Naive thymus-derived CD4-positive, alpha-beta T cell (primary cell): ENCODE measurements around the gene VPS33A. TPM values are rescaled to one million over a fixed set of nuclear protein-coding genes. Genes with fewer than 3 reads are reported as not detected.

Source experiments
- ATAC-seq: fragments of 150-1000 bp; cut with Tn5 transposase; 2 replicates; pipeline ENCODE4 v1.10.0; 2021; ENCODE audit warnings: mild to moderate bottlenecking, moderate library complexity
- CTCF ChIA-PET: fragments of 350-600 bp; sonication (Branson Sonifier 250); formaldehyde crosslinking; loops from one replicate; lab custom pipeline; 2021; ENCODE audit warnings: antibody characterized with exemption; lab: Charles Lee
- POLR2A ChIA-PET: fragments of 350-600 bp; sonication (Branson Sonifier 250); formaldehyde crosslinking; loops from one replicate; lab custom pipeline; 2021; ENCODE audit warnings: antibody characterized with exemption, inconsistent platforms; lab: Charles Lee
- DNase-seq, 9 donors: peaks; one replicate each; pipeline versions ENCODE4 v3.0.0 to v3.0.0-alpha.2; 2020 to 2022; ENCODE audit warnings: mixed read lengths in 1 of 9
- H3K27ac ChIP-seq: one replicate; pipeline ENCODE4 v1.7.0; 2013; ENCODE audit warnings: mild to moderate bottlenecking, low read depth, low read length, moderate library complexity
- H3K27me3 ChIP-seq, 2 donors: one replicate each; pipeline ENCODE4 v1.7.0; 2013; ENCODE audit warnings: low read length in 2 of 2, mild to moderate bottlenecking in 2 of 2, moderate library complexity in 2 of 2; ENCODE audit not compliant: control insufficient read depth in 2 of 2, insufficient read depth in 2 of 2
- H3K36me3 ChIP-seq, 3 experiments: 1 replicate in 2 of 3; 2 replicates in 1 of 3; pipeline ENCODE4 v1.7.0; 2013; ENCODE audit warnings: low read length in 3 of 3, mild to moderate bottlenecking in 3 of 3, moderate library complexity in 1 of 3; ENCODE audit not compliant: insufficient read depth in 3 of 3, control insufficient read depth in 2 of 3
- H3K4me1 ChIP-seq, 2 donors: one replicate each; pipeline ENCODE4 v1.7.0; 2013; ENCODE audit warnings: low read length in 2 of 2, mild to moderate bottlenecking in 2 of 2, moderate library complexity in 1 of 2; ENCODE audit not compliant: control insufficient read depth in 2 of 2, insufficient read depth in 2 of 2
- H3K4me3 ChIP-seq: 2 replicates; pipeline ENCODE4 v1.7.0; 2013; ENCODE audit warnings: mild to moderate bottlenecking, low read length
- H3K9me3 ChIP-seq, 3 experiments: 1 replicate in 2 of 3; 2 replicates in 1 of 3; pipeline ENCODE4 v1.7.0; 2013; ENCODE audit warnings: low read length in 3 of 3; ENCODE audit not compliant: control insufficient read depth in 2 of 3
- H3K27ac Mint-ChIP-seq, 9 donors: one replicate each; pipeline ENCODE4 v1.8.0; 2020 to 2022; ENCODE audit warnings: mixed read lengths in 9 of 9, mild to moderate bottlenecking in 8 of 9, moderate library complexity in 5 of 9, inconsistent platforms in 2 of 9
- H3K27me3 Mint-ChIP-seq, 5 donors: one replicate each; pipeline ENCODE4 v1.8.0; 2021 to 2022; ENCODE audit warnings: mixed read lengths in 5 of 5, mild to moderate bottlenecking in 1 of 5
- H3K36me3 Mint-ChIP-seq, 5 donors: one replicate each; pipeline ENCODE4 v1.8.0; 2020 to 2022; ENCODE audit warnings: mixed read lengths in 5 of 5, mild to moderate bottlenecking in 3 of 5, inconsistent platforms in 1 of 5
- H3K4me1 Mint-ChIP-seq, 7 donors: one replicate each; pipeline ENCODE4 v1.8.0; 2020 to 2022; ENCODE audit warnings: mixed read lengths in 7 of 7, mild to moderate bottlenecking in 3 of 7, inconsistent platforms in 1 of 7
- H3K4me3 Mint-ChIP-seq, 10 donors: one replicate each; pipeline ENCODE4 v1.8.0; 2020 to 2022; ENCODE audit warnings: mild to moderate bottlenecking in 10 of 10, mixed read lengths in 10 of 10, moderate library complexity in 6 of 10, inconsistent platforms in 2 of 10
- H3K9me3 Mint-ChIP-seq, 11 donors: one replicate each; pipeline ENCODE4 v1.8.0; 2020 to 2022; ENCODE audit warnings: mixed read lengths in 11 of 11, mild to moderate bottlenecking in 4 of 11, inconsistent platforms in 1 of 11, moderate library complexity in 1 of 11
- intact Hi-C, 2 donors: fragments of 100-400 bp; cut with micrococcal nuclease; formaldehyde crosslinking; loops; one replicate each; pipeline ENCODE4 v1.15.1; 2023
- polyA plus RNA-seq, 2 donors: library from polyadenylated mRNA; unstranded; fragments of 300-500 nt; fragmentation: Illumina TruSeq; gene quantifications; one replicate each; pipeline ENCODE4 v1.2.3, GENCODE V29; 2021
- total RNA-seq, 6 experiments: library from RNA in 5 of 6; stranded (reverse) in 5 of 6; gene quantifications; 1 replicate in 5 of 6; 2 replicates in 1 of 6; pipeline ENCODE4 v1.2.3 and lab custom pipeline; 2021 to 2026

VPS33A gene
- total and polyA plus RNA-seq, 7 experiments from 2014 or later, result 18.0 to 34.5 (median 28.3) TPM

GRCh38 chr12:122250047-122250446 is 16.2 kb downstream of the VPS33A start:
- ChIA-PET CTCF (no interaction called here), POLR2A (no interaction called here)

DNA sequence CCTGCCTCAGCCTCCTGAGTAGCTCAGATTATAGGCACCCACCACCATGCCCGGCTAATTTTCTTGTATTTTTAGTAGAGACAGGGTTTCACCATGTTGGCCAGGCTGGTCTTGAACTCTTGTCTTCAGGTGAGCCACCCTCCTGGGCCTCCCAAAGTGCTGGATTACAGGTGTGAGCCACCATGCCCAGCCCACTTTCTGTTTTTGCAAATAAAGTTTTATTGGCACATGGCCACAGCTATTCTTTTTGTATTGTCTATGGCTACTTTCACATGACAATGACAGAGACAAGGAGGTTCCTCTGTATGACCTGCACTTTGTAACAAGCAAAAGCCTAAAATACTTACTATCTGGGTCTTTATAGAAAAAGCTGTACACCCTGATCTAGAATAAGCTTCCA is 20.7 kb downstream of the VPS33A start:
- H3K36me3 Mint-ChIP-seq, result peaks cover 8 to 34% (median 13%) of the 10 kb centered on the region in 5 donors
- Histone ChIP-seq H3K9me3 (no peaks in the 10 kb centered on the region), H3K27ac (peak overlapping the region; percentile 58), H3K36me3 (peaks cover 0 to 45% (median 8%) of the 10 kb centered on the region in 3 experiments), H3K4me3 (peak overlapping the region; percentile 50), H3K4me1 (peaks cover 19 to 24% of the 10 kb centered on the region in 2 donors), H3K27me3 (no peaks in the 10 kb centered on the region)
- no peaks in the 10 kb centered on the region for H3K27me3 Mint-ChIP-seq
- DNase-seq, result no peak
- CTCF ChIA-PET, result interaction anchor here (0.7 kb wide), 1 partner anchor 27 kb away, joined by 3 read pairs; no protein-coding TSS in a partner anchor
- H3K4me3 Mint-ChIP-seq, result peak overlapping the region in 6 of 10 donors; percentile 34 to 86 (median 80)
- intact Hi-C loops, result loop anchor here in 1 of 2 donors (2.0 kb wide), 1 partner anchor 21 kb away; the partner anchor contains the start of gene VPS33A
- H3K27ac Mint-ChIP-seq, result peak overlapping the region in 7 of 9 donors; percentile 26 to 94 (median 76)
- POLR2A ChIA-PET, result interaction anchor here (0.7 to 3.2 kb wide), 5 partner anchors 19 to 1789 kb away, joined by 3 to 29 read pairs (median 4); partner anchors contain the start of genes DIABLO, KNTC1, RSRC2 and VPS33A
- H3K4me1 Mint-ChIP-seq, result peaks cover 8 to 30% (median 26%) of the 10 kb centered on the region in 7 donors
- ATAC-seq, result no peak
- H3K9me3 Mint-ChIP-seq, result no peaks in the 10 kb centered on the region

More at GRCh38 chr12:122250047-122250446, 16.2 kb downstream of the VPS33A start:
- peak overlapping the region in 1 of 9 donors; percentile 29 for H3K27ac Mint-ChIP-seq
- no peaks in the 10 kb centered on the region for H3K27me3 Mint-ChIP-seq
- peaks cover 6 to 7% of the 10 kb centered on the region in 2 donors for H3K4me1 ChIP-seq
- no peak overlapping the region for H3K4me3 Mint-ChIP-seq
- no peaks in the 10 kb centered on the region for H3K27me3 ChIP-seq
- intact Hi-C loops, result no loop called here
- H3K36me3 ChIP-seq, result peaks cover 5 to 44% (median 8%) of the 10 kb centered on the region in 3 experiments
- ATAC-seq, result no peak
- no peak overlapping the region for H3K27ac ChIP-seq
- peaks cover 3 to 19% (median 13%) of the 10 kb centered on the region in 7 donors for H3K4me1 Mint-ChIP-seq
- no peaks in the 10 kb centered on the region for H3K9me3 Mint-ChIP-seq
- H3K9me3 ChIP-seq, result no peaks in the 10 kb centered on the region
- DNase-seq, result no peak
- H3K36me3 Mint-ChIP-seq, result peaks cover 6 to 37% (median 13%) of the 10 kb centered on the region in 5 donors
- no peak overlapping the region for H3K4me3 ChIP-seq

DNA sequence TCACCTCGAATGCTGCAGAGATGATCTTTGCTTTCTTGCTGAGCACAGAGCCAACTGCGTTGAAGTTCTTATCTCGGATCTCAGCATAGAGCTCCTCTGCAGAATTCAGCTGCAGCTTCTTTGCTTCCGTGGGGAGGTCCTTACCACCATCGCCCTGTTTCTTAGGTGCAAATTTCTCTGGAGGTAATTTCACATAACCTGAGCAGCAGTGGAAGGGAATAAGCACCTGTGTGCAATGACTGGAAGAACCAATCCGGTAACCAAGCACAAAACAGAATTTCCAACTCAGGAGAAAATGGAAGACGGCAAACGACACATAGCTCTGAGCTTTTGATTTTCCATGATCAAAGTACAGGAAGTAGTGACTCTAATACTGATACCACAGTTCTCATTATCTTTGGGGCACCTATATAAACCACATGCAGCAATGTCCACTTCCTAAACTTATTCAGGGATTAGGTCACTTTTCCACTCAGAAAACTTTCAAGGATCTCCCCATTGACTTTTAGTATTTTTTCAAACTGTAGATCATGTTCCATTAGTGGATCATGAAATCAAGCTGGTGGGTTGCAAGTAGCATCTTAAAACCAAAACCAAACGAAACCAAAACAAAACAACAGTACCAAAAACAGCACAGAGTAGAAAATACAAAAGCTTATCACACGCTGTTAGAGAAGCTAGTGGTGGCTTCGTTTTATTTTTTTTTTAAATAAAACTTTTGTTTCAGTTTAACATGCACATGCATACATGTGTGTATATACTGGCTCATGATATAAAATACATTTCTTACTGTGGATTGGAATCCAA is 21.5 kb downstream of the VPS33A start:
- H3K27me3 ChIP-seq, result no peaks in the 10 kb centered on the region
- ChIA-PET CTCF (interaction anchor here (0.6 to 1.1 kb wide), 4 partner anchors 17 to 23 kb away, joined by 3 to 4 read pairs (median 3); partner anchors contain the start of gene VPS33A), POLR2A (interaction anchor here (0.6 to 3.2 kb wide), 11 partner anchors 11 to 1788 kb away, joined by 3 to 29 read pairs (median 4); partner anchors contain the start of genes DIABLO, KNTC1, PSMD9 and RSRC2)
- Mint-ChIP-seq H3K4me1 (peaks cover 8 to 31% (median 27%) of the 10 kb centered on the region in 7 donors), H3K27ac (peak overlapping the region; percentile 71 to 94 (median 90)), H3K4me3 (peak overlapping the region; percentile 76 to 87 (median 82)), H3K9me3 (no peaks in the 10 kb centered on the region), H3K36me3 (peaks cover 4 to 33% (median 12%) of the 10 kb centered on the region in 5 donors), H3K27me3 (no peaks in the 10 kb centered on the region)
- peak overlapping the region; percentile 58 for H3K27ac ChIP-seq
- H3K4me3 ChIP-seq, result peak overlapping the region; percentile 50
- ATAC-seq (peak; percentile 80), DNase-seq (peak in 7 of 9 donors; percentile 18 to 59 (median 43))
- H3K36me3 ChIP-seq, result peaks cover 0 to 45% (median 7%) of the 10 kb centered on the region in 3 experiments
- H3K9me3 ChIP-seq, result no peaks in the 10 kb centered on the region
- peaks cover 19 to 26% of the 10 kb centered on the region in 2 donors for H3K4me1 ChIP-seq
- intact Hi-C loops, result loop anchor here (1.0 to 2.0 kb wide), 3 partner anchors 18 to 22 kb away; partner anchors contain the start of genes DIABLO (in 2 of the 2) and VPS33A (in 2 of the 2)

- Mint-ChIP-seq H3K4me1 (peaks cover 8 to 31% (median 27%) of the 10 kb centered on the region in 7 donors), H3K9me3 (no peaks in the 10 kb centered on the region), H3K4me3 (peak overlapping the region; percentile 76 to 87 (median 82)), H3K27me3 (no peaks in the 10 kb centered on the region), H3K27ac (peak overlapping the region; percentile 71 to 94 (median 90)), H3K36me3 (peaks cover 3 to 30% (median 12%) of the 10 kb centered on the region in 5 donors)
- Histone ChIP-seq H3K9me3 (no peaks in the 10 kb centered on the region), H3K36me3 (peaks cover under 1 to 39% (median 2%) of the 10 kb centered on the region in 3 experiments), H3K4me1 (peaks cover 19 to 28% of the 10 kb centered on the region in 2 donors), H3K27ac (peak overlapping the region; percentile 58), H3K4me3 (peak overlapping the region; percentile 50), H3K27me3 (no peaks in the 10 kb centered on the region)
- ChIA-PET CTCF (interaction anchor here (0.6 to 1.1 kb wide), 3 partner anchors 18 to 551 kb away, joined by 3 to 4 read pairs (median 3); partner anchors contain the start of gene VPS33A), POLR2A (interaction anchor here (0.7 to 3.2 kb wide), 7 partner anchors 10 to 645 kb away, joined by 3 to 29 read pairs (median 6); partner anchors contain the start of genes DIABLO, PSMD9 and VPS33A)
- peak; percentile 46 for ATAC-seq
- DNase-seq, result no peak
- intact Hi-C loops, result loop anchor here (1.0 to 2.0 kb wide), 3 partner anchors 18 to 23 kb away; partner anchors contain the start of genes DIABLO (in 2 of the 2) and VPS33A (in 2 of the 2)
Observed at GRCh38 chr12:122243965-122244364, 22.3 kb downstream of the VPS33A start.

DNA sequence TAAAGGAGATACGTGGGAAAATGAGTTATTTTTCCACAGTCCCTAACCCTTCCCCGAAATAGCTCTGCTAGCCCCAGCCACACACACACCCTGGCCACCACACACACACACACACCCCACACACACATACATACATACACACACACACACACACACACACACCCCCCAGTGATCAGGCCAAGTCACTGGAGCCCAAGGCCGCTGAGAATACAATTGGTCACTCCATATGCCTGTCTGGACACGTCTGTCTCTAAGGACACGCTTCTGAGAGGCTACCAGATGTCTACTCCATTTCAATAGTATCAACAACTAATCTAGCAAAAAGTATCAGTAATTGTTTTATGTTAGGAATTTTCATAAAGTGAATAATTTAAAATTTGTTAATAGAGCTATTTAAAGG is 27.4 kb downstream of the VPS33A start:
- Histone ChIP-seq H3K27me3 (no peaks in the 10 kb centered on the region), H3K27ac (no peak overlapping the region), H3K4me3 (no peak overlapping the region), H3K9me3 (no peaks in the 10 kb centered on the region), H3K36me3 (peaks cover 14 to 65% (median 23%) of the 10 kb centered on the region in 3 experiments), H3K4me1 (peaks cover 6 to 21% of the 10 kb centered on the region in 2 donors)
- ATAC-seq (no peak), DNase-seq (no peak)
- Mint-ChIP-seq H3K4me3 (no peak overlapping the region), H3K36me3 (peaks cover 4 to 48% (median 21%) of the 10 kb centered on the region in 5 donors), H3K27ac (peak overlapping the region in 1 of 9 donors; percentile 22), H3K4me1 (peaks cover 0 to 12% (median 9%) of the 10 kb centered on the region in 7 donors), H3K27me3 (no peaks in the 10 kb centered on the region), H3K9me3 (no peaks in the 10 kb centered on the region)
- CTCF ChIA-PET, result no interaction called here
- intact Hi-C loops, result no loop called here
- POLR2A ChIA-PET, result interaction anchor here (0.6 to 1.7 kb wide), 2 partner anchors 13 to 1206 kb away, joined by 3 to 8 read pairs; partner anchors contain the start of gene DIABLO

DNA sequence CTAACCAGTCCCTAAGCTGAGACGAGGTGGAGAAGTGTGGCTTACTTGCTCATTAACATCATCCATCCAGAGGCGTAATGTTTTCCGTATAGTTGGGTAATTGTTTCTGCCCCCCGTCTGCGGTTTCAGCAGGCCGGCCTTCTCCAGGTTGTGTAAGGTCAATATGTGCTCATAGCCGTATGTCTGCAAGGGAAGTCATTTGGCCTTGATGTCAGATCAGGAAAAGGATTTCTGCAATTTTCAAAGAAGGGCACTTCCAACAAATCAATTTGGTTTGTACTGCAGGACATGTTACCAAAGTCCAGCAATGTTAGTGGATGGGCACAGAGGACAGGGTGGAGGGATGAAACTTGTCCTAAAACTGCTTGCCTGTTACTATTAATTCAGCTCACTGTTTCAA is 30.6 kb downstream of the VPS33A start:
- DNase-seq (no peak), ATAC-seq (no peak)
- H3K27ac ChIP-seq, result no peak overlapping the region
- peaks cover 20 to 79% (median 27%) of the 10 kb centered on the region in 3 experiments for H3K36me3 ChIP-seq
- no peak overlapping the region for H3K4me3 ChIP-seq
- CTCF ChIA-PET, result interaction anchor here (0.6 kb wide), 1 partner anchor 31 kb away, joined by 4 read pairs; no protein-coding TSS in a partner anchor
- Mint-ChIP-seq H3K4me3 (no peak overlapping the region), H3K27me3 (no peaks in the 10 kb centered on the region), H3K27ac (no peak overlapping the region), H3K36me3 (peaks cover 7 to 62% (median 32%) of the 10 kb centered on the region in 5 donors), H3K4me1 (peaks cover 0 to 7% (median 0%) of the 10 kb centered on the region in 7 donors), H3K9me3 (no peaks in the 10 kb centered on the region)
- no peaks in the 10 kb centered on the region for H3K27me3 ChIP-seq
- peaks cover 0 to 4% of the 10 kb centered on the region in 2 donors for H3K4me1 ChIP-seq
- no peaks in the 10 kb centered on the region for H3K9me3 ChIP-seq
- intact Hi-C loops, result no loop called here
- POLR2A ChIA-PET, result interaction anchor here (0.7 to 1.0 kb wide), 2 partner anchors 10 to 1984 kb away, joined by 3 read pairs; partner anchors contain the start of gene DIABLO
